Mesendoderm (in vitro differentiated cells): ENCODE measurements around the gene HTD2. TPM values are rescaled to one million over a fixed set of nuclear protein-coding genes. Genes with fewer than 3 reads are reported as not detected.

ENCODE experiments used
- DNase-seq: peaks from one replicate; pipeline ENCODE4 v3.0.0; 2013
- H2AK5ac ChIP-seq: 2 replicates; pipeline ENCODE4 v1.6.1; 2013; ENCODE audit warnings: low read length, inconsistent platforms
- H2BK120ac ChIP-seq: 2 replicates; pipeline ENCODE4 v1.6.1; 2013; ENCODE audit warnings: low read depth, mild to moderate bottlenecking, low read length, moderate library complexity, mixed read lengths
- H2BK15ac ChIP-seq: replicated peaks from 2 replicates; pipeline ENCODE4 v1.6.1; 2013; ENCODE audit warnings: low read depth, mild to moderate bottlenecking, moderate library complexity
- H2BK5ac ChIP-seq: 2 replicates; pipeline ENCODE4 v1.6.1; 2013; ENCODE audit warnings: low read length, inconsistent platforms
- H3K18ac ChIP-seq: 2 replicates; pipeline ENCODE4 v1.6.1; 2013; ENCODE audit warnings: mild to moderate bottlenecking, low read length, mixed read lengths
- H3K23ac ChIP-seq: one replicate; pipeline ENCODE4 v1.6.1; 2013; ENCODE audit warnings: low read length
- H3K27ac ChIP-seq: 2 replicates; pipeline ENCODE4 v1.5.1; 2013; ENCODE audit warnings: low read depth, mild to moderate bottlenecking, inconsistent platforms, low read length, moderate library complexity
- H3K27me3 ChIP-seq: 2 replicates; pipeline ENCODE4 v1.6.1; 2013; ENCODE audit warnings: low read length, control low read depth, mild to moderate bottlenecking, inconsistent platforms; ENCODE audit not compliant: insufficient read depth, poor library complexity
- H3K36me3 ChIP-seq: 2 replicates; pipeline ENCODE4 v1.6.1; 2013; ENCODE audit warnings: low read length, inconsistent platforms; ENCODE audit not compliant: control insufficient read depth, insufficient read depth
- H3K4ac ChIP-seq: one replicate; pipeline ENCODE4 v1.6.1; 2013; ENCODE audit warnings: low read depth, mild to moderate bottlenecking, low read length, moderate library complexity
- H3K4me1 ChIP-seq: 2 replicates; pipeline ENCODE4 v1.6.1; 2013; ENCODE audit warnings: low read depth, low read length, inconsistent platforms; ENCODE audit not compliant: control insufficient read depth
- H3K4me2 ChIP-seq: 2 replicates; pipeline ENCODE4 v1.6.1; 2013; ENCODE audit warnings: low read length
- H3K4me3 ChIP-seq: 2 replicates; pipeline ENCODE4 v1.5.1; 2013; ENCODE audit warnings: mild to moderate bottlenecking, low read length
- H3K56ac ChIP-seq: one replicate; pipeline ENCODE4 v1.6.1; 2013; ENCODE audit warnings: low read length
- H3K79me1 ChIP-seq: 2 replicates; pipeline ENCODE4 v1.6.1; 2013; ENCODE audit warnings: low read length, inconsistent platforms
- H3K79me2 ChIP-seq: 2 replicates; pipeline ENCODE4 v1.6.1; 2013; ENCODE audit warnings: mild to moderate bottlenecking, low read length; ENCODE audit not compliant: control insufficient read depth, insufficient read depth
- H3K9ac ChIP-seq: 2 replicates; pipeline ENCODE4 v1.6.1; 2013; ENCODE audit warnings: low read length, inconsistent platforms
- H4K5ac ChIP-seq: one replicate; pipeline ENCODE4 v1.6.1; 2013; ENCODE audit warnings: low read length
- H4K8ac ChIP-seq: one replicate; pipeline ENCODE4 v1.6.1; 2013; ENCODE audit warnings: low read depth, mild to moderate bottlenecking, control low read depth, low read length, moderate library complexity
- WGBS: extraction: QIAGEN DNeasy Blood & Tissue Kit; methylation state at CpG from one replicate; pipeline ENCODE4 v1.1.7; 2013; ENCODE audit warnings: low lambda C conversion rate, missing lambda C conversion rate; ENCODE audit not compliant: insufficient coverage; ENCODE audit errors: extremely low coverage; 5-methylcytosine and 5-hydroxymethylcytosine counted together
- polyA plus RNA-seq, 2 experiments: library from polyadenylated mRNA; stranded (reverse); fragments of 200-250 nt; gene quantifications; one replicate each; pipeline ENCODE4 v1.2.3, GENCODE V29; 2013

Gene HTD2
- 6.4 TPM for polyA plus RNA-seq (2013, experiment 1 of 2)
- polyA plus RNA-seq (2013, experiment 2 of 2) = 4.3 TPM

- Histone ChIP-seq H3K36me3 (no peaks in the 10 kb centered on the region), H2AK5ac (no peak within 1 kb of the TSS), H3K4me3 (peak within 1 kb of the TSS; percentile 77), H3K27ac (peak within 1 kb of the TSS; percentile 49), H3K9ac (peak within 1 kb of the TSS; percentile 88), H3K18ac (peak within 1 kb of the TSS; percentile 10), H3K79me1 (peaks cover 18% of the 10 kb centered on the region), H3K79me2 (peaks cover 31% of the 10 kb centered on the region), H4K5ac (no peak within 1 kb of the TSS), H3K4ac (peak within 1 kb of the TSS; percentile 77), H3K4me2 (peak within 1 kb of the TSS; percentile 88), H3K27me3 (no peaks in the 10 kb centered on the region), H3K56ac (peak within 1 kb of the TSS; percentile 87), H2BK5ac (no peak within 1 kb of the TSS), H2BK15ac (no peak within 1 kb of the TSS), H4K8ac (no peak within 1 kb of the TSS), H3K4me1 (no peaks in the 10 kb centered on the region), H3K23ac (no peak within 1 kb of the TSS), H2BK120ac (no peak within 1 kb of the TSS)
- no CpG with 5 or more reads among the region's 71 CpGs for WGBS
- DNase-seq = peak; percentile 98
These were observed at the start of gene HTD2, which contains the start of gene RPP14 for GRCh38 chr3:58305882-58306711. HTD2 (plus strand) TSS chr3:58306520; CDS start chr3:58317614, 11,094 bp downstream. RPP14 (plus strand) TSS chr3:58306245; CDS start chr3:58310330, 4,085 bp downstream.

GRCh38 chr3:58258392-58259055 is 47.8 kb upstream of the HTD2 start:
- Histone ChIP-seq H2BK15ac (no peak overlapping the region), H3K36me3 (no peaks in the 10 kb centered on the region), H3K4me3 (no peak overlapping the region), H2BK120ac (no peak overlapping the region), H3K4ac (no peak overlapping the region), H3K27ac (no peak overlapping the region), H3K23ac (no peak overlapping the region), H3K79me1 (no peaks in the 10 kb centered on the region), H3K27me3 (no peaks in the 10 kb centered on the region), H3K18ac (no peak overlapping the region), H3K4me1 (no peaks in the 10 kb centered on the region), H3K79me2 (no peaks in the 10 kb centered on the region), H3K9ac (no peak overlapping the region), H3K4me2 (no peak overlapping the region), H2AK5ac (no peak overlapping the region), H4K8ac (no peak overlapping the region), H2BK5ac (no peak overlapping the region), H4K5ac (no peak overlapping the region), H3K56ac (no peak overlapping the region)
- no peak for DNase-seq
- WGBS = no CpG with 5 or more reads among the region's 10 CpGs

- H3K79me2 ChIP-seq = no peaks in the 10 kb centered on the region
- DNase-seq = no peak
- no peak overlapping the region for H4K8ac ChIP-seq
- no peak overlapping the region for H3K4ac ChIP-seq
- H3K27ac ChIP-seq = no peak overlapping the region
- H3K9ac ChIP-seq = no peak overlapping the region
- no peaks in the 10 kb centered on the region for H3K36me3 ChIP-seq
- H2BK15ac ChIP-seq = no peak overlapping the region
- H3K4me1 ChIP-seq = no peaks in the 10 kb centered on the region
- H2BK120ac ChIP-seq = no peak overlapping the region
- H3K4me2 ChIP-seq = no peak overlapping the region
- H3K27me3 ChIP-seq = no peaks in the 10 kb centered on the region
- H2AK5ac ChIP-seq = no peak overlapping the region
- H3K56ac ChIP-seq = no peak overlapping the region
- no peak overlapping the region for H3K23ac ChIP-seq
- H4K5ac ChIP-seq = no peak overlapping the region
- no CpG with 5 or more reads among the region's 6 CpGs for WGBS
- no peak overlapping the region for H3K4me3 ChIP-seq
- no peak overlapping the region for H3K18ac ChIP-seq
- no peak overlapping the region for H2BK5ac ChIP-seq
- H3K79me1 ChIP-seq = no peaks in the 10 kb centered on the region
These were observed 46.0 kb upstream of the HTD2 start for GRCh38 chr3:58260261-58260731.

DNA sequence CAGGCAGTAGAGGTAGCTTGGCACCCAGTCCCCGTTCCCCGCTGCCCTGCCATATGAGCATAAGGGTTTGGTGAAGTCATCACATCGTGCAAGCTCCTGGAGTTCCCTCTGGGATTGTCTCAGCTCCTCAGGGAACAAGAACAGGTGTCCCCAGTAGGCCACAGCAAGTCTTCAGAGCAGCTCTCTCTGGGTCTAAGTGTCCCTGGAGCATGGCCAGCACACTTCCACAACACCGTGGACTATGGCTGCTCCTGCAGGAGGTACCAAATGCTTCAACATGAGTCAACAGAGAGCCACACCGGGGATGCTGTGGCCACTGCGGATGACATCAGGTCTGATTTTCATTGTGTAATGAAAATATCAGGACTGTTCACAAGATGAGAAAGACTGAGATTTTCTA is 45.6 kb upstream of the HTD2 start:
- H3K4ac ChIP-seq = no peak overlapping the region
- no peaks in the 10 kb centered on the region for H3K27me3 ChIP-seq
- no peak overlapping the region for H2BK5ac ChIP-seq
- H3K4me2 ChIP-seq = no peak overlapping the region
- no peaks in the 10 kb centered on the region for H3K79me2 ChIP-seq
- no peak overlapping the region for H4K8ac ChIP-seq
- no peaks in the 10 kb centered on the region for H3K36me3 ChIP-seq
- H2BK120ac ChIP-seq = no peak overlapping the region
- no peak overlapping the region for H4K5ac ChIP-seq
- no peak for DNase-seq
- no peak overlapping the region for H3K27ac ChIP-seq
- H3K9ac ChIP-seq = no peak overlapping the region
- no peak overlapping the region for H3K18ac ChIP-seq
- no peak overlapping the region for H3K4me3 ChIP-seq
- H3K23ac ChIP-seq = no peak overlapping the region
- H2BK15ac ChIP-seq = no peak overlapping the region
- no CpG with 5 or more reads among the region's 6 CpGs for WGBS
- H3K4me1 ChIP-seq = no peaks in the 10 kb centered on the region
- H2AK5ac ChIP-seq = no peak overlapping the region
- H3K79me1 ChIP-seq = no peaks in the 10 kb centered on the region
- no peak overlapping the region for H3K56ac ChIP-seq

- Histone ChIP-seq H3K4me1 (no peaks in the 10 kb centered on the region), H2AK5ac (no peak overlapping the region), H4K8ac (no peak overlapping the region), H4K5ac (no peak overlapping the region), H2BK120ac (no peak overlapping the region), H3K36me3 (no peaks in the 10 kb centered on the region), H3K4ac (no peak overlapping the region), H3K23ac (no peak overlapping the region), H3K79me2 (no peaks in the 10 kb centered on the region), H3K27me3 (no peaks in the 10 kb centered on the region), H3K27ac (no peak overlapping the region), H2BK15ac (no peak overlapping the region), H3K9ac (no peak overlapping the region), H3K4me3 (no peak overlapping the region), H3K18ac (no peak overlapping the region), H3K79me1 (no peaks in the 10 kb centered on the region), H3K4me2 (no peak overlapping the region), H3K56ac (no peak overlapping the region), H2BK5ac (no peak overlapping the region)
- WGBS = no CpG with 5 or more reads among the region's 3 CpGs
- DNase-seq = no peak
These were observed 44.2 kb upstream of the HTD2 start for GRCh38 chr3:58261954-58262666.
